Stimulated activated naive CD8-positive, alpha-beta T cell treated with anti-CD3 and anti-CD28 coated beads, Interleukin-15, Interleukin-2, amounts not matched to agents 100 ng/mL and 50 ng/mL, for 24 hours (primary cell): ENCODE results near the gene HFE.

Experiments
- H3K27ac Mint-ChIP-seq: one replicate; pipeline ENCODE4 v1.8.0; 2021; ENCODE audit warnings: mild to moderate bottlenecking, mixed read lengths
- H3K27me3 Mint-ChIP-seq: one replicate; pipeline ENCODE4 v1.8.0; 2021; ENCODE audit warnings: mixed read lengths
- H3K36me3 Mint-ChIP-seq: one replicate; pipeline ENCODE4 v1.8.0; 2021; ENCODE audit warnings: low read depth, mixed read lengths
- H3K4me1 Mint-ChIP-seq: one replicate; pipeline ENCODE4 v1.8.0; 2021; ENCODE audit warnings: low read depth, mixed read lengths
- H3K4me3 Mint-ChIP-seq: one replicate; pipeline ENCODE4 v1.8.0; 2021; ENCODE audit warnings: mild to moderate bottlenecking, mixed read lengths
- H3K9me3 Mint-ChIP-seq: one replicate; pipeline ENCODE4 v1.8.0; 2021; ENCODE audit warnings: mixed read lengths

Gene HFE

GRCh38 chr6:26086211-26086610 lies 1.0 kb upstream of the HFE start:
- no peaks in the 10 kb centered on the region for H3K27me3 Mint-ChIP-seq
- H3K27ac Mint-ChIP-seq: no peak overlapping the region
- no peaks in the 10 kb centered on the region for H3K36me3 Mint-ChIP-seq
- H3K4me3 Mint-ChIP-seq: no peak overlapping the region
- H3K9me3 Mint-ChIP-seq: peaks cover 4% of the 10 kb centered on the region
- H3K4me1 Mint-ChIP-seq: peaks cover 35% of the 10 kb centered on the region

DNA sequence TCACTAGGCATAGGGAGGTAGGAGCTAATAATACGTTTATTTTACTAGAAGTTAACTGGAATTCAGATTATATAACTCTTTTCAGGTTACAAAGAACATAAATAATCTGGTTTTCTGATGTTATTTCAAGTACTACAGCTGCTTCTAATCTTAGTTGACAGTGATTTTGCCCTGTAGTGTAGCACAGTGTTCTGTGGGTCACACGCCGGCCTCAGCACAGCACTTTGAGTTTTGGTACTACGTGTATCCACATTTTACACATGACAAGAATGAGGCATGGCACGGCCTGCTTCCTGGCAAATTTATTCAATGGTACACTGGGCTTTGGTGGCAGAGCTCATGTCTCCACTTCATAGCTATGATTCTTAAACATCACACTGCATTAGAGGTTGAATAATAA lies 1.1 kb downstream of the HFE start:
- Mint-ChIP-seq H3K27me3 (no peaks in the 10 kb centered on the region), H3K36me3 (no peaks in the 10 kb centered on the region), H3K4me3 (peak overlapping the region; percentile 82), H3K27ac (peak overlapping the region; percentile 74), H3K9me3 (no peaks in the 10 kb centered on the region), H3K4me1 (peaks cover 42% of the 10 kb centered on the region)

DNA sequence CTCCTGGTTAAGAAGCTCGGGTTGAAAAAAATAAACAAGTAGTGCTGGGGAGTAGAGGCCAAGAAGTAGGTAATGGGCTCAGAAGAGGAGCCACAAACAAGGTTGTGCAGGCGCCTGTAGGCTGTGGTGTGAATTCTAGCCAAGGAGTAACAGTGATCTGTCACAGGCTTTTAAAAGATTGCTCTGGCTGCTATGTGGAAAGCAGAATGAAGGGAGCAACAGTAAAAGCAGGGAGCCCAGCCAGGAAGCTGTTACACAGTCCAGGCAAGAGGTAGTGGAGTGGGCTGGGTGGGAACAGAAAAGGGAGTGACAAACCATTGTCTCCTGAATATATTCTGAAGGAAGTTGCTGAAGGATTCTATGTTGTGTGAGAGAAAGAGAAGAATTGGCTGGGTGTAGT lies 2.0 kb downstream of the HFE start:
- H3K4me1 Mint-ChIP-seq: peaks cover 42% of the 10 kb centered on the region
- H3K4me3 Mint-ChIP-seq: no peak overlapping the region
- no peaks in the 10 kb centered on the region for H3K36me3 Mint-ChIP-seq
- H3K9me3 Mint-ChIP-seq: no peaks in the 10 kb centered on the region
- no peaks in the 10 kb centered on the region for H3K27me3 Mint-ChIP-seq
- H3K27ac Mint-ChIP-seq: no peak overlapping the region

GRCh38 chr6:26092443-26092842 lies 5.2 kb downstream of the HFE start:
- H3K9me3 Mint-ChIP-seq: no peaks in the 10 kb centered on the region
- H3K4me1 Mint-ChIP-seq: peaks cover 26% of the 10 kb centered on the region
- H3K36me3 Mint-ChIP-seq: no peaks in the 10 kb centered on the region
- no peak overlapping the region for H3K27ac Mint-ChIP-seq
- no peak overlapping the region for H3K4me3 Mint-ChIP-seq
- peaks cover 2% of the 10 kb centered on the region for H3K27me3 Mint-ChIP-seq

DNA sequence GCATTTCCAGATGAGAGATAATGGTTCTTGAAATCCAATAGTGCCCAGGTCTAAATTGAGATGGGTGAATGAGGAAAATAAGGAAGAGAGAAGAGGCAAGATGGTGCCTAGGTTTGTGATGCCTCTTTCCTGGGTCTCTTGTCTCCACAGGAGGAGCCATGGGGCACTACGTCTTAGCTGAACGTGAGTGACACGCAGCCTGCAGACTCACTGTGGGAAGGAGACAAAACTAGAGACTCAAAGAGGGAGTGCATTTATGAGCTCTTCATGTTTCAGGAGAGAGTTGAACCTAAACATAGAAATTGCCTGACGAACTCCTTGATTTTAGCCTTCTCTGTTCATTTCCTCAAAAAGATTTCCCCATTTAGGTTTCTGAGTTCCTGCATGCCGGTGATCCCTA lies 6.8 kb downstream of the HFE start:
- H3K27me3 Mint-ChIP-seq: peaks cover 3% of the 10 kb centered on the region
- H3K9me3 Mint-ChIP-seq: no peaks in the 10 kb centered on the region
- H3K4me3 Mint-ChIP-seq: no peak overlapping the region
- H3K4me1 Mint-ChIP-seq: peaks cover 13% of the 10 kb centered on the region
- H3K27ac Mint-ChIP-seq: no peak overlapping the region
- no peaks in the 10 kb centered on the region for H3K36me3 Mint-ChIP-seq

DNA sequence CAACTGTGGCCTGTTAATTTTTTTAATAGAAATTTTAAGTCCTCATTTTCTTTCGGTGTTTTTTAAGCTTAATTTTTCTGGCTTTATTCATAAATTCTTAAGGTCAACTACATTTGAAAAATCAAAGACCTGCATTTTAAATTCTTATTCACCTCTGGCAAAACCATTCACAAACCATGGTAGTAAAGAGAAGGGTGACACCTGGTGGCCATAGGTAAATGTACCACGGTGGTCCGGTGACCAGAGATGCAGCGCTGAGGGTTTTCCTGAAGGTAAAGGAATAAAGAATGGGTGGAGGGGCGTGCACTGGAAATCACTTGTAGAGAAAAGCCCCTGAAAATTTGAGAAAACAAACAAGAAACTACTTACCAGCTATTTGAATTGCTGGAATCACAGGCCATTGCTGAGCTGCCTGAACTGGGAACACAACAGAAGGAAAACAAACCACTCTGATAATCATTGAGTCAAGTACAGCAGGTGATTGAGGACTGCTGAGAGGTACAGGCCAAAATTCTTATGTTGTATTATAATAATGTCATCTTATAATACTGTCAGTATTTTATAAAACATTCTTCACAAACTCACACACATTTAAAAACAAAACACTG lies 10.1 kb downstream of the HFE start:
- Mint-ChIP-seq H3K36me3 (no peaks in the 10 kb centered on the region), H3K4me3 (no peak overlapping the region), H3K27ac (no peak overlapping the region)

DNA sequence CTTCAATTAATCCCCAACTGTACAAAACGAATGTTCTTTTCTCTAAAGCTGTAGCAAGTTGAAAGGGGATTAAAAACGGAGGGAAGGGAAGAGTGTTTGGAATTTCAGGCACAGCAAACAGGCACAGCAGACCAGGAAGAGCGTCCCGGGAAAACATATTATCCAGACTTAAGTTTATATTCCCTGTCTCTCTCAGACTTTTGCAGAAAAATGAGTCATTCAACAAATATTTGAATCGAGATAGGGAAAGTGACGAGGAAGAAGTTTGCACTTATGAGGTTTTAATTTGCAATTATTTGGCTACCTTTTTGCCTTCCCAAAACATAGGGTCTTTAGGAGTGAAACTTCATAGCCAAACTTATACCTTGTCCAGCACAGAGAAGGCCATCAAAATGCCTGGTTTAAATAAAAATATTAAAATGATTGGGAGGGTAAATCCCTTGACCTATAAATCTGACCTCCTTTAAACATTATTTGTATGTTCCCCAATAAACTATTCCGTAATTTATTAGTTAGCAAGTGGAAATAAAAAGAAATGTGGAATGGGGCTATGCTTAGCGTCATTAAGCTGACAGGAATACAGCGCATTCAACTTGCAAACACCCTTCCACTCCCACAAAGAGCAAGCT lies 16.0 kb downstream of the HFE start:
- no peaks in the 10 kb centered on the region for H3K36me3 Mint-ChIP-seq
- H3K27ac Mint-ChIP-seq: peak overlapping the region; percentile 97
- peaks cover 3% of the 10 kb centered on the region for H3K27me3 Mint-ChIP-seq
- peaks cover 18% of the 10 kb centered on the region for H3K4me1 Mint-ChIP-seq
- H3K4me3 Mint-ChIP-seq: peak overlapping the region; percentile 87
- H3K9me3 Mint-ChIP-seq: no peaks in the 10 kb centered on the region

More for the DNA sequence above, 10.1 kb downstream of the HFE start:
- peaks cover 5% of the 10 kb centered on the region for H3K4me1 Mint-ChIP-seq
- H3K9me3 Mint-ChIP-seq: no peaks in the 10 kb centered on the region
- peaks cover 3% of the 10 kb centered on the region for H3K27me3 Mint-ChIP-seq

- H3K27me3 Mint-ChIP-seq: peaks cover 3% of the 10 kb centered on the region
- H3K4me3 Mint-ChIP-seq: peak overlapping the region; percentile 87
- H3K27ac Mint-ChIP-seq: peak overlapping the region; percentile 97
- H3K36me3 Mint-ChIP-seq: no peaks in the 10 kb centered on the region
- H3K4me1 Mint-ChIP-seq: peaks cover 18% of the 10 kb centered on the region
- no peaks in the 10 kb centered on the region for H3K9me3 Mint-ChIP-seq
These were observed 16.7 kb downstream of the HFE start for GRCh38 chr6:26103770-26104456.

GRCh38 chr6:26104457-26105108 lies 17.4 kb downstream of the HFE start:
- H3K4me1 Mint-ChIP-seq: peaks cover 18% of the 10 kb centered on the region
- peaks cover 3% of the 10 kb centered on the region for H3K27me3 Mint-ChIP-seq
- H3K27ac Mint-ChIP-seq: peak overlapping the region; percentile 97
- peak overlapping the region; percentile 87 for H3K4me3 Mint-ChIP-seq
- no peaks in the 10 kb centered on the region for H3K36me3 Mint-ChIP-seq
- no peaks in the 10 kb centered on the region for H3K9me3 Mint-ChIP-seq

- Mint-ChIP-seq H3K4me1 (peaks cover 18% of the 10 kb centered on the region), H3K27ac (no peak overlapping the region), H3K9me3 (no peaks in the 10 kb centered on the region), H3K36me3 (no peaks in the 10 kb centered on the region), H3K4me3 (peak overlapping the region; percentile 17), H3K27me3 (peaks cover 3% of the 10 kb centered on the region)
These were observed 18.0 kb downstream of the HFE start for GRCh38 chr6:26105109-26105730.

DNA sequence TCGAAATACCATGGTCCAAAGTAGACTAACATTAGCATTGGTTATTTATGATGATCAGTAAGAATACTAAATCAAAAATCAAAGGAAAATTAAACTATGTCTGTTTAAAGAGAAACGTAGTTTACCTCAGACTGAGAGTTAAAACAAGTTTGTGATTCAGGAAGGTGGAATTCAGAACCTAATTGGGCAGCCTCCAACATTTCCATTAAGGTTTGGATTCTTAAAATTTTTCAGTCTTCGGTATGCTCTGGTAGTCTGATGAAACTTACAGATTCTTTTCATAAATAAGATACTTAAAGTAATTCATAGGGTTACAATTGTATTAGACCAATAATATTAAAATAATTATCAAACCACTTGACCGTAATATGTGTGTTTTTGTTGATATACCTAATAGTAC lies 18.6 kb downstream of the HFE start:
- peaks cover 3% of the 10 kb centered on the region for H3K27me3 Mint-ChIP-seq
- no peaks in the 10 kb centered on the region for H3K9me3 Mint-ChIP-seq
- H3K27ac Mint-ChIP-seq: no peak overlapping the region
- no peak overlapping the region for H3K4me3 Mint-ChIP-seq
- peaks cover 18% of the 10 kb centered on the region for H3K4me1 Mint-ChIP-seq
- no peaks in the 10 kb centered on the region for H3K36me3 Mint-ChIP-seq

DNA sequence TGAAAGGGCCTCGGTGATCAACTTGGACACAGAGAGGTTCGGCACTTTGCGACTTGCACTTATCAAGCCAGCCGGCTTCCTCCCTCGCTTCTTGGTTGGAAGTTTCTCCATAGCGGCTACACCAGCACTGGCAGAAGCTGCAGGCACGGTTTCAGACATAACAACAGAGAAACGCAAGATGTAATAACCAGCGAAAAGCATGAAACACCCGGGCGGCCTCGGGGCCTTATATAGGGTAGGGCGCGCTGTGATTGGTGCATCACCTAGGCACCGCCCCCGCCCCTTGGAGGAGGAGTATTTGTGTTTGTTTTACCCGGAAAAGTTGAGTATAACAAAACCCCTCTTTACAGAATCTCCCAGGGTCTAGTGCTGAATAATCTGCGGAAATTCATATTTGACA lies 20.7 kb downstream of the HFE start:
- Mint-ChIP-seq H3K36me3 (no peaks in the 10 kb centered on the region), H3K27me3 (peaks cover 3% of the 10 kb centered on the region), H3K27ac (no peak overlapping the region), H3K9me3 (no peaks in the 10 kb centered on the region), H3K4me1 (peaks cover 16% of the 10 kb centered on the region), H3K4me3 (no peak overlapping the region)

- Mint-ChIP-seq H3K27me3 (no peaks in the 10 kb centered on the region), H3K9me3 (no peaks in the 10 kb centered on the region), H3K4me1 (no peaks in the 10 kb centered on the region), H3K27ac (no peak overlapping the region), H3K4me3 (no peak overlapping the region), H3K36me3 (no peaks in the 10 kb centered on the region)
These were observed 22.5 kb downstream of the HFE start for GRCh38 chr6:26109772-26110171.

DNA sequence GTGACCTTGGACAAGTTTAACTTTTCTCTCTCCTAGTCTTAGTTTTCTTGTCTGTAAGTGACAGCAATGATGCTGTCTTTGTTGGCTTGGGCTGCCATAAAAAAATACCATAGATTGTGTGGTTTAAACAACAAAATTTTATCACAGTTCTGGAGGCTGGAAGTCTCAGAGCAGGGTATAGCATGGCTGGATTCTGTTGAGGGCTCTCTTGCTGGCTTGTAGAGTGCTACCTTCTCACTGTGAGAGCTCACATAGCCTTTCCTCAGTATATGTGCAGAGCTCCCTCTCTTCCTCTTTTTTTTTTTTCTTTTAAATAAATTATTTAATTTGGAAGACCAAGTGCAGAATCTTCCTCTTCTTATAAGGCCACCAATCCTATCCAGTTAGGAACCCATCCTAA lies 26.3 kb downstream of the HFE start:
- Mint-ChIP-seq H3K9me3 (no peaks in the 10 kb centered on the region), H3K27ac (no peak overlapping the region), H3K27me3 (no peaks in the 10 kb centered on the region), H3K4me1 (peaks cover 4% of the 10 kb centered on the region), H3K36me3 (no peaks in the 10 kb centered on the region), H3K4me3 (no peak overlapping the region)

DNA sequence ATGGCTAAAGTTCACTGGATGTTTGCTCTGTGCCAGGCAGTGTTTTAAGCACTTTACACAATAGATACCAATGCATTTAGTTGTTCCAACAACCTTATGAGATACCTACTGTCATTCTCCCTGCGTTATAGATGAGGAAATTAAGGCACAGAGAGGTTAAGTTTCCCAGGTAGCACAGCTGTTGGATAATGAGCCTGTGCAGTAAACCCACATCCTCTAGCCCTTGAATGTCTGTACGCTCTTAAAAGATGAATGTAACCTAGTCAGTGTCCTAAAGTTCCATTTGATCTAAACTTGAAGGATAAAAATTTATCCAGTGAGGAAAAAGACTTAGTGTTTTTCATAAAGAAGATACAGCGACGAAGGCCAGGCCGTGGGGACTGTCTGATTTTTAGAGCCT lies 28.0 kb downstream of the HFE start:
- Mint-ChIP-seq H3K27ac (no peak overlapping the region), H3K9me3 (no peaks in the 10 kb centered on the region), H3K36me3 (no peaks in the 10 kb centered on the region), H3K4me3 (no peak overlapping the region), H3K27me3 (no peaks in the 10 kb centered on the region), H3K4me1 (peaks cover 4% of the 10 kb centered on the region)
